HG03066 (cell line): Measurements from ENCODE around the gene SPAG8.

Experiments used
- ATAC-seq: cut with Tn5 transposase; IDR thresholded peaks from one replicate; pipeline ENCODE4 v1.9.1; 2021; ENCODE audit warnings: low read depth; ENCODE audit not compliant: unreplicated experiment

Gene SPAG8

GRCh38 chr9:35840881-35841644 lies 29.0 kb upstream of the SPAG8 start:
- ATAC-seq, result no peak

GRCh38 chr9:35839926-35840325 lies 27.9 kb upstream of the SPAG8 start:
- ATAC-seq, result no peak

- ATAC-seq, result no peak
Measured at GRCh38 chr9:35836595-35836994, 24.5 kb upstream of the SPAG8 start.

GRCh38 chr9:35835766-35836165 lies 23.7 kb upstream of the SPAG8 start:
- no peak for ATAC-seq

GRCh38 chr9:35835216-35835632 lies 23.2 kb upstream of the SPAG8 start:
- ATAC-seq, result no peak

- ATAC-seq, result no peak
Measured at GRCh38 chr9:35834260-35835215, 22.5 kb upstream of the SPAG8 start.

GRCh38 chr9:35832814-35833213 lies 20.8 kb upstream of the SPAG8 start:
- no peak for ATAC-seq

GRCh38 chr9:35831040-35831439 lies 19.0 kb upstream of the SPAG8 start:
- no peak for ATAC-seq

- ATAC-seq, result no peak
Measured at GRCh38 chr9:35829764-35830096, 17.7 kb upstream of the SPAG8 start.

- peak; percentile 75 for ATAC-seq
Measured at GRCh38 chr9:35829084-35829763, 17.2 kb upstream of the SPAG8 start, which contains the start of gene TMEM8B. TSS of gene TMEM8B (plus strand) at chr9:35829228. CDS start at chr9:35829448, 220 bp downstream.

GRCh38 chr9:35828716-35829083 lies 16.6 kb upstream of the SPAG8 start, which contains the start of gene FAM221B:
TSS of gene FAM221B (minus strand) at chr9:35828732. CDS start at chr9:35826161, 2,571 bp downstream.
- peak; percentile 3 for ATAC-seq

- ATAC-seq, result no peak
Measured at GRCh38 chr9:35827486-35827885, 15.4 kb upstream of the SPAG8 start.

- peak; percentile 41 for ATAC-seq
Measured at GRCh38 chr9:35826071-35826701, 14.1 kb upstream of the SPAG8 start.

- no peak for ATAC-seq
Measured at GRCh38 chr9:35822926-35823325, 10.9 kb upstream of the SPAG8 start.

GRCh38 chr9:35820076-35820475 lies 8.0 kb upstream of the SPAG8 start:
- ATAC-seq, result no peak

GRCh38 chr9:35818341-35818740 lies 6.3 kb upstream of the SPAG8 start:
- ATAC-seq, result no peak

- ATAC-seq, result no peak
Measured at GRCh38 chr9:35816708-35817107, 4.6 kb upstream of the SPAG8 start.

- peak; percentile 78 for ATAC-seq
Measured at GRCh38 chr9:35814841-35815543, 2.9 kb upstream of the SPAG8 start, which contains the start of gene HINT2. TSS of gene HINT2 (minus strand) at chr9:35815042. CDS start at chr9:35814979, 63 bp downstream.

GRCh38 chr9:35814106-35814840 lies 2.2 kb upstream of the SPAG8 start:
- ATAC-seq, result peak; percentile 27
